ENCODE measurements around the gene SLC29A1. TPM values are rescaled to one million over a fixed set of nuclear protein-coding genes. Genes with fewer than 3 reads are reported as not detected.

SLC29A1 gene
- total RNA-seq, 1 experiment from 2014 or later, result 92.8 TPM

DNA sequence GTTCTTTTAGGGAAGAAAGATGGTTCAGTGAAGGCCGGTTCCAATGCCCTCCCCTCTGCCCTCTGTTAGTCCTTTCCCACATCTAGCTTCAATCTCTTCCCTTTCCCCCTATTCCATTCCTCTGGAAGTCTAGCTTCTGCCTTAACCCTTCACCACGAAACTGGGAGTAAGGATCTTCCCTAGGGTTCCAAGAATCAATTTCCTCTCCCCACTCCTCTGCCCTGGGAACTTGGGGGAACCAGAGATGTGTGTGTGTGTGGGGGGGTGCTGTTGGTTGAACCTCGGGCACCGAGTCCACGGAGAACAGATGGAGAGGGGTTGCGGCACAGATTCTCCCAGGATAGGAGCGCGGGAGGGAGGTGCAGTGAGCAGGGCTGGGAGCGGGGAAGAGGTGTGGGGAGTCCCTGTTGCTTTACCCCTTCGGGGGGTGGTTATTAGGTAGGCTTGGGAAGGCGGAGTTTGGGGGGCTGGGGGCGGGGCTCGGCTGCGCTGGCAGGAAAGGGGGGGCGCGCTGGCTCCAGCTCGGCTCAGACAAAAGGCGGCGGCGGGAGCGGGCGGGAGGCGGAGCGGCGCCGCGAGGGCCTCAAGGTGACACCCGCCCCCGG, 46.6 kb downstream of the SLC29A1 start, which contains the start of gene TMEM151B:
Gene TMEM151B, plus strand, starts transcription at position 530 of the 605 bp plus-strand sequence. CDS start 293 bp downstream, outside the sequence.
- no TSS peak for BruUV-seq (replicated peaks)
- TF ChIP-seq, protein P1, sequence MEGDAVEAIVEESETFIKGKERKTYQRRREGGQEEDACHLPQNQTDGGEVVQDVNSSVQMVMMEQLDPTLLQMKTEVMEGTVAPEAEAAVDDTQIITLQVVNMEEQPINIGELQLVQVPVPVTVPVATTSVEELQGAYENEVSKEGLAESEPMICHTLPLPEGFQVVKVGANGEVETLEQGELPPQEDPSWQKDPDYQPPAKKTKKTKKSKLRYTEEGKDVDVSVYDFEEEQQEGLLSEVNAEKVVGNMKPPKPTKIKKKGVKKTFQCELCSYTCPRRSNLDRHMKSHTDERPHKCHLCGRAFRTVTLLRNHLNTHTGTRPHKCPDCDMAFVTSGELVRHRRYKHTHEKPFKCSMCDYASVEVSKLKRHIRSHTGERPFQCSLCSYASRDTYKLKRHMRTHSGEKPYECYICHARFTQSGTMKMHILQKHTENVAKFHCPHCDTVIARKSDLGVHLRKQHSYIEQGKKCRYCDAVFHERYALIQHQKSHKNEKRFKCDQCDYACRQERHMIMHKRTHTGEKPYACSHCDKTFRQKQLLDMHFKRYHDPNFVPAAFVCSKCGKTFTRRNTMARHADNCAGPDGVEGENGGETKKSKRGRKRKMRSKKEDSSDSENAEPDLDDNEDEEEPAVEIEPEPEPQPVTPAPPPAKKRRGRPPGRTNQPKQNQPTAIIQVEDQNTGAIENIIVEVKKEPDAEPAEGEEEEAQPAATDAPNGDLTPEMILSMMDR (IDR thresholded peaks at IDR 0.05; ENCODE audit: unreplicated experiment), result no peak
- Mint-ChIP-seq H3K4me1 (ENCODE audit: low read depth, unreplicated experiment) (peaks cover 9% of the 10 kb centered on the region), H3K36me3 (ENCODE audit: insufficient read depth, unreplicated experiment) (peaks cover 19% of the 10 kb centered on the region), H3K9me3 (ENCODE audit: low read depth, unreplicated experiment) (no peaks in the 10 kb centered on the region), H3K4me3 (ENCODE audit: low read depth, unreplicated experiment) (peak within 1 kb of the TSS; percentile 32), H3K27me3 (ENCODE audit: unreplicated experiment) (peaks cover 90% of the 10 kb centered on the region), H3K27ac (ENCODE audit: unreplicated experiment) (no peak within 1 kb of the TSS)
- intact Hi-C loops (cut with micrococcal nuclease; ENCODE audit: unreplicated experiment), result loop anchor here (2.0 kb wide), 1 partner anchor 35 kb away; no protein-coding TSS in a partner anchor
- DNase-seq, result no peak
- CTCF ChIA-PET, result interaction anchor here (1.4 to 3.9 kb wide), 2 partner anchors 43 to 68 kb away, joined by 4 to 53 read pairs; partner anchors contain the start of gene AARS2

DNA sequence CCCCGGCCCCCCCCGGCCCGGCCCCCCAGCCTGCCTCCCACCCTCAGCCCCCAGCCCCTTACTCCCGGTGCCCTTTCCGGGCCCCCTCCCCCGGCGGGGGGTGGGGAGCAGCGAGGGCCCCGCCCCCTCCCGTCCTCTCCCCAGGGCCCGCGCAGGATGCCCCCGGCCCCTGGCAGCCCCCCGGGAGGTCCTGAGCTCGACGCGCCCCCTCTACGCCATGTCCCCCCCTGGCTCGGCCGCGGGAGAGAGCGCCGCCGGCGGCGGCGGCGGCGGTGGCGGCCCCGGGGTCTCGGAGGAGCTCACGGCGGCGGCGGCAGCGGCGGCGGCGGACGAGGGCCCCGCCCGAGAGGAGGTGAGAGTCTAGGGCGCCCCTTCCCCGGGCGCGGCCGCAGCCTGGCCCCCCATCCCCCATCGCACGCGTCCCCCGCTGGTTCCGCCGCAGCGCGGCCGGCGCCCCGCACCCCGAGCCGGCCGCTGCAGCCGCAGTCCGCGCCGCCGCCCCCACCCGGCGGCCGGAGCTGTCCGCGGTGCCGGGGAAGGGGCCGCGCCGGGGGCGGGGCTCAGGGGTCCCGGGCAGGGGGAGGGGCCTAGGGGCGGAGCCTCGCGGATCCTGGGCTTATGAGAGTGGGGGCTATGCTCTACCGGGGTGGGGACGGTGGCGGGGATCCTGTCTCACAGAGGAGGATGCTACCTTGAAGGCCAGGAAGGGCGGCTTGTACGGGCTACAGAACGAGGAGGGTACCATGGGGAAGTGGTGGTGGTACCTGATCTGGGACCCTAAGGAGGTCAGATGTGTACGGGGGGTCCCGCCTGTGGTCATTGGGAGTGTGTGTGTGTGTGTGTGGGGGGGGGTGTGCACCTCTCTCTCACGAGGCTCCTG, 47.4 kb downstream of the SLC29A1 start:
- CTCF ChIA-PET, result interaction anchor here (0.6 to 1.4 kb wide), 3 partner anchors 17 to 590 kb away, joined by 3 to 4 read pairs (median 3); partner anchors contain the start of gene AARS2
- H3K9me3 Mint-ChIP-seq (ENCODE audit: low read depth, unreplicated experiment), result no peaks in the 10 kb centered on the region
- peaks cover 91% of the 10 kb centered on the region for H3K27me3 Mint-ChIP-seq (ENCODE audit: unreplicated experiment)
- BruUV-seq (replicated peaks), result no TSS peak
- peak overlapping the region; percentile 32 for H3K4me3 Mint-ChIP-seq (ENCODE audit: low read depth, unreplicated experiment)
- peaks cover 12% of the 10 kb centered on the region for H3K36me3 Mint-ChIP-seq (ENCODE audit: insufficient read depth, unreplicated experiment)
- no peak overlapping the region for H3K27ac Mint-ChIP-seq (ENCODE audit: unreplicated experiment)
- TF ChIP-seq, protein P1 (IDR thresholded peaks at IDR 0.05; ENCODE audit: unreplicated experiment), result no peak
- intact Hi-C loops (cut with micrococcal nuclease; ENCODE audit: unreplicated experiment), result no loop called here
- peaks cover 9% of the 10 kb centered on the region for H3K4me1 Mint-ChIP-seq (ENCODE audit: low read depth, unreplicated experiment)
- no peak for DNase-seq

DNA sequence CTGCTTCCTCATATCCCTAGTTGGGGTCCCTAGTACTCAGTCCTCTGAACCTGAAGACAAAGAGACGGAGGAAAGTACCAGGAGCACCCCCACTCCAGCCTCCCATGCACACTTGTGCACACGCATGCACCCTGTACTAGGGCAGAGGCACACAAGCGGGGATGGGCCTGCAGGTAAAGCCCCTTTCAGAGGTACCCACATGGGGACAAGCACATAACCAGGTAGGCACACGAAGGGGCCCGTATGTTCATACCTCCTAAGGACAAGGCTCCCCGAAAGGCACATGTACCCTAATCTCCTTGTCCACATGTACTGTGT, 48.0 kb downstream of the SLC29A1 start:
- peak overlapping the region; percentile 29 for H3K4me3 Mint-ChIP-seq (ENCODE audit: low read depth, unreplicated experiment)
- no peak overlapping the region for H3K27ac Mint-ChIP-seq (ENCODE audit: unreplicated experiment)
- BruUV-seq (replicated peaks), result no TSS peak
- DNase-seq, result no peak
- TF ChIP-seq, protein P1 (IDR thresholded peaks at IDR 0.05; ENCODE audit: unreplicated experiment), result no peak
- peaks cover 6% of the 10 kb centered on the region for H3K36me3 Mint-ChIP-seq (ENCODE audit: insufficient read depth, unreplicated experiment)
- H3K9me3 Mint-ChIP-seq (ENCODE audit: low read depth, unreplicated experiment), result no peaks in the 10 kb centered on the region
- CTCF ChIA-PET, result no interaction called here
- peaks cover 88% of the 10 kb centered on the region for H3K27me3 Mint-ChIP-seq (ENCODE audit: unreplicated experiment)
- intact Hi-C loops (cut with micrococcal nuclease; ENCODE audit: unreplicated experiment), result no loop called here
- H3K4me1 Mint-ChIP-seq (ENCODE audit: low read depth, unreplicated experiment), result peaks cover 9% of the 10 kb centered on the region

DNA sequence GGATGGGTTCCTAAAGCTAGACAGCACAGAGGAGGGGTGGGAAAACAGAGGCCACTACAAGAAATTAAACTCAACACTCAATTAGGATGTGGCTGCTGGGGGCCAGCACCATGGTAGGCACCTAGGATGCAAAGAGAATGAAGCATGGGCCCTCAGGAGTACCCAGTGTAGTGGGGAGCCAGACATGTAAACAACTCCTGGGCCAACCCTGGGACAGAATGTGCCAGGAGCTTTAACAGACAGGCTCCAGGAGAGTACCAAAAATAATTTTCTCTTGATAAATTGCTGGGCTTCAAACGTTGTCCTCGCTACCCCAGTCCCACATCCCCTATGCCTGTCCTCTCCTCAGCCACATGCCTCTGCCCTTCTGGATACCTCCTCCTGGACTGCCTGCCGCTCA, 48.5 kb downstream of the SLC29A1 start:
- no peaks in the 10 kb centered on the region for H3K9me3 Mint-ChIP-seq (ENCODE audit: low read depth, unreplicated experiment)
- CTCF ChIA-PET, result no interaction called here
- no peak for DNase-seq
- H3K36me3 Mint-ChIP-seq (ENCODE audit: insufficient read depth, unreplicated experiment), result peaks cover under 1% of the 10 kb centered on the region
- peaks cover 88% of the 10 kb centered on the region for H3K27me3 Mint-ChIP-seq (ENCODE audit: unreplicated experiment)
- H3K4me1 Mint-ChIP-seq (ENCODE audit: low read depth, unreplicated experiment), result peaks cover 9% of the 10 kb centered on the region
- intact Hi-C loops (cut with micrococcal nuclease; ENCODE audit: unreplicated experiment), result no loop called here
- BruUV-seq (replicated peaks), result no TSS peak
- H3K4me3 Mint-ChIP-seq (ENCODE audit: low read depth, unreplicated experiment), result no peak overlapping the region
- TF ChIP-seq, protein P1 (IDR thresholded peaks at IDR 0.05; ENCODE audit: unreplicated experiment), result no peak
- H3K27ac Mint-ChIP-seq (ENCODE audit: unreplicated experiment), result no peak overlapping the region
